PC-3 (cell line): ENCODE measurements around the gene TRUB1.

Experiments used
- EZH2 ChIP-seq: fragments of 300-600 bp; sonication (generic); IDR thresholded peaks from one replicate; pipeline ENCODE4 v1.6.1; 2017; ENCODE audit warnings: antibody characterized with exemption, mild to moderate bottlenecking, low read length; ENCODE audit not compliant: unreplicated experiment
- EZH2phosphoT487 ChIP-seq: fragments of 300-600 bp; sonication (generic); IDR thresholded peaks from 2 replicates; pipeline ENCODE4 v1.6.1; 2018; ENCODE audit warnings: mild to moderate bottlenecking, antibody characterized with exemption, low read length, borderline replicate concordance
- TF ChIP-seq, protein P1 (sequence below): fragments of 300-600 bp; sonication (generic); conservative IDR thresholded peaks from 2 replicates; pipeline ENCODE4 v1.5.1; 2017; ENCODE audit warnings: antibody characterized with exemption, low read depth, mild to moderate bottlenecking, low read length

DNA sequence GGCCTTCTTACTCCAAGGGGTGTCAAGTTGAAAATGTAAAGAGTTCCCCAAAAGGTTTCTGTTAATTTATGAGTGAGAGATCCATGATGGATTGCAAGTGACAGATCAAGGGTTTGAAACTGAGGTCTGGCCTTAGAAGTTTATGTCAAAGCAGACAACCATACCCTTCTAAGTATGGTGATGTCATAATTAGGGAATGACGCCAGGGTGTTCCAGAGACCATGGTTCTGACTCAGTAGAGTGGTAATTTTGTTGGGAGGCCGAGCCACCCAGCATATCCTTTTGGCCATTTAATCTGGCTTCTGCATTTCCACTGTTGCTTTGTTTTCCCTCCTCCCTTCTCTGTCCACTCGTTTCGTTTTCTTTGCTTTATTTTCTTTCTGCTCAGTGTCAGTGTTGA lies 2.7 kb downstream of the TRUB1 start:
- TF ChIP-seq, protein P1, sequence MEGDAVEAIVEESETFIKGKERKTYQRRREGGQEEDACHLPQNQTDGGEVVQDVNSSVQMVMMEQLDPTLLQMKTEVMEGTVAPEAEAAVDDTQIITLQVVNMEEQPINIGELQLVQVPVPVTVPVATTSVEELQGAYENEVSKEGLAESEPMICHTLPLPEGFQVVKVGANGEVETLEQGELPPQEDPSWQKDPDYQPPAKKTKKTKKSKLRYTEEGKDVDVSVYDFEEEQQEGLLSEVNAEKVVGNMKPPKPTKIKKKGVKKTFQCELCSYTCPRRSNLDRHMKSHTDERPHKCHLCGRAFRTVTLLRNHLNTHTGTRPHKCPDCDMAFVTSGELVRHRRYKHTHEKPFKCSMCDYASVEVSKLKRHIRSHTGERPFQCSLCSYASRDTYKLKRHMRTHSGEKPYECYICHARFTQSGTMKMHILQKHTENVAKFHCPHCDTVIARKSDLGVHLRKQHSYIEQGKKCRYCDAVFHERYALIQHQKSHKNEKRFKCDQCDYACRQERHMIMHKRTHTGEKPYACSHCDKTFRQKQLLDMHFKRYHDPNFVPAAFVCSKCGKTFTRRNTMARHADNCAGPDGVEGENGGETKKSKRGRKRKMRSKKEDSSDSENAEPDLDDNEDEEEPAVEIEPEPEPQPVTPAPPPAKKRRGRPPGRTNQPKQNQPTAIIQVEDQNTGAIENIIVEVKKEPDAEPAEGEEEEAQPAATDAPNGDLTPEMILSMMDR: no peak
- TF ChIP-seq EZH2: no peak
- no peak for TF ChIP-seq EZH2phosphoT487
